SK-MEL-5 (cell line): ENCODE data around the gene RAB26. TPM values are rescaled to one million over a fixed set of nuclear protein-coding genes. Genes with fewer than 3 reads are reported as not detected.
"Not testable (repeated sequence)": the region's sequence is repeated elsewhere in the genome, so short reads cannot be mapped to it uniquely, and the experiment has no call there.

Source experiments
- DNase-seq: peaks from one replicate; pipeline ENCODE4 v3.0.0-alpha.2; 2016; ENCODE audit warnings: low read depth, low spot score
- in situ Hi-C: cut with HindIII; loops from 2 replicates; pipeline ENCODE4 v1.10.0; 2016; ENCODE audit warnings: low sequenced_read_pairs, high pct_unique_total_duplicates, low pct_unique_long_range_greater_than_20kb
- small RNA-seq, 2 experiments: library from RNA; depleted of rRNA; stranded (forward); fragments of <200 nt; gene quantifications; one replicate each; pipeline ENCODE3, GENCODE V24; 2014
- total RNA-seq: library from RNA; depleted of rRNA; stranded (reverse); fragments of >200 nt; shearing (Covaris generic); gene quantifications from 2 replicates; pipeline ENCODE4 v1.2.3, GENCODE V29; 2014; rRNA removed

The RAB26 gene
- total RNA-seq, 1 experiment from 2014 or later, result 0.40 TPM

DNA sequence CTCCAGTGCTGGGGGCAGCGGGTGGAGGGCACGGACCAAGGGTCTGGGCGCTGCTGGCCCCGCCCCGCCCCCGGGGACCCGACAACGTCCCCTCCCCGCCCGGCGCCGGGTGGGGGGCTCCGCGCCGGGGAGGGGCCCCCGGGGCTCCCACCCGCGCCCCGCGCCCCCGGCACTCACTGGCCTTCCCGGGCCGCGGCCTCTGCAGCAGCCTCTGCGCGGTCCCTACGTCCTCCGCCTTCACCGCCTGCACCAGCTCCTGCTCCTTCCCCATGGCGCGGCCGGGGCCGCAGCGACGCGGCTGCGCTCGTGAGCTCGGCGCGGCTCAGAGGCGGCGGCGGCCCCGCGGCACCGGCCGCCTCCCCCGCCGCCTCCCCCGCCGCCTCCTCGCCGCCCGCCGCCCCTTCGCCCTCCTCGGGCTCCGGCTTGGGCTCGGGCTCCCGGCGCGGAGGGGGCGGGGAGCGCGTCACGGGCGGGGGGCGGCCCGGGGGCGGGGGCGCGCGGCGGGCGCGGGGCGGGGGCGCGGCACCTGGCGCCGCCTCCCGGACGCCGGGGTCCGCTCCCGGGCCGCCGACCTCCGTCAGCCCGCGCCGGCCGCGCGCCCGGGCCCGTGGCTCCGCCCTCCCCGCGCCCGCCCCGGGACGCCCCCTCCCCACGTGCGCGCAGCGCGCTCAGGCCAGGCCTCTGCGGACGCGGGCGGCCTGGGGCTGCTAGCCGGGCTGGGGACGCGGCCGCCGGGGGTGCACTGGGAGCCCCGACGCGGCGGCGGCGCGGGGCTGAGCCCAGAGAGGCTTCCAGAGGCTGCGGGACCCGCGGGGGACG is 47.9 kb downstream of the RAB26 start, which contains the start of gene CASKIN1:
TSS of gene CASKIN1 (minus strand) at position 444 of the 819 bp plus-strand sequence. CDS start at position 271, 173 bp downstream.
- in situ Hi-C loops, result no loop called here
- DNase-seq, result no peak

DNA sequence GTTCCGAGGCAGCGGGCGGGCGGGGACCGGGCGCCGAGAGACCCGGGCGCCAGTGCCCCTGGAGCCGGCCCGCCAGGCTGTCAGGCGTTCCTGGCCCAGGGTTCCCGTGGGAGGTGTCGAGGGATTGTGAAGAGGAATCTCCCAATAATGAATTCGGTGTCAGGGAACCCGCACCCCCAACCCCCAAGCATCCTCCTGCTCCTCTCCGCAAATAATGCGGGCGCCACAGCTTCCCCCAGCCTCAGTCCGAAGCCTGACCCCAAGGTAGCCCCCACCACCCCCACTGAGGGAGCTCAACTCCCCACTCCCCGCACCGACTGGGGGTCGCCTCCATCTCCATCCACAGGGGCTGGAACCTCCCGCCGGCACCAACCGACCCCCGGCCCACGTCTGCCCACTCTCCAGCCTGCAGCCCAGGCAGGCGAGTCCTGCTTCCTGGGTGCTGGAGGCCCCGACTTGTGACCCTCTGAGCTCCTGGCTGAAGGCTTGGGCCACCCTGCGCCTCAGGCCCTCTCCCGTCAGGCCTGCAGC is 48.6 kb downstream of the RAB26 start:
- in situ Hi-C loops, result no loop called here
- no peak for DNase-seq

DNA sequence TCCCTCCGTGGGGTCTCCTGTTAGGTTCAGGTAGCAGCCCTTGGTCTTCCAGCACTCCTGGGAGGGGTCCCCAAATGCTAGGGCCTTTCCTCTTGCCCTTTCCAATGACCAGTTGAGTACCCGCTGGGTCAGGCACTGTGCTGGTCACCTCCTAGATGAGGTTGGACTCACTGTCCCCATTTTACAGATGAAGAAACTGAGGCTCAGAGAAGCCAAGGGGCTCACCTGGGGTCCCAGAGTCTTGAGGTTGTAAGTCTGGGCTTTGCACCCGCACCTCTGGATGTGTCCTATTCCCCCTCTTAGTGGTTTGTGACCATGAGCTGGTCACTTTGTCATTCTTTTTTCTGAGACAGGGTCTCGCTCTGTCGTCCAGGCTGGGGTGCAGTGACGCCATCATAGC is 49.3 kb downstream of the RAB26 start:
- in situ Hi-C loops, result no loop called here
- DNase-seq, result no peak

DNA sequence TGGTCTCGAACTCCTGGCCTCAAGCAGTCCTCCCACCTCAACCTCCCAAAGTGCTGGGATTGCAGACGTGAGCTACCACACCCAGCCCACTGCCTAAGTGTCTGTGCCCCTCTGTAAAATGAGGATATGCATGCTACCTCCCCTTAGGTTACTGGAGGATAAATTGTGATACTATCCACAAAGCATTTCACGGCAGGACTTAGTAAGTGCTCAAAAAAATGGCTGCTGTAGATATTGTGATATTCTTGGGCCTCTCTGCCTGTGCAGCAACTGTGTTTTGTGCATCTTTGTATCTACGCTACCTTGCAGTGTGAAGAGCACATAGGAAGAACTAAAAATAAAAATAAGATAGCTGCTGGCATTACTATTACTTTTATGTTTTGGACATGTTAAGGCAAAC is 49.9 kb downstream of the RAB26 start:
- no peak for DNase-seq
- in situ Hi-C loops, result no loop called here

DNA sequence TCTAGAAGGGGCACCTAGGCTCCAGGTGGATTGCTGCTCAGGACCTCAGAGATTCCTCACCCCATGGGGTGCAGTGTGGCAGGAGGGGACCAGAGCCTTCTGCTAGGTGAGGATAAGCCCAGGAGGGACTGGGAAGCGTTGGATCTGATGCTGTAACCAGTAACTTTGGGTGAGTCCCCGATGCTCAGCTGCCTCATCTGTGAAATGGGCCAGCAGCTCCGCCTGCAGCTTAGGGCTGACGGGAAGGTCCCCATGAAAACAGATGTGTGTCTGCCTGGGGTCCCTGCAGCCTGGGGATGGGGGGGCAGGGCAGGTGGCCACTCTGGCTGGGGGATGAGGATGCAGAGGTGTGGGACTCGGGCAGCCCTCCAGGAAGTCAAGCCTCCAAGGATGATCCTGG is 50.7 kb downstream of the RAB26 start:
- in situ Hi-C loops, result no loop called here
- no peak for DNase-seq

DNA sequence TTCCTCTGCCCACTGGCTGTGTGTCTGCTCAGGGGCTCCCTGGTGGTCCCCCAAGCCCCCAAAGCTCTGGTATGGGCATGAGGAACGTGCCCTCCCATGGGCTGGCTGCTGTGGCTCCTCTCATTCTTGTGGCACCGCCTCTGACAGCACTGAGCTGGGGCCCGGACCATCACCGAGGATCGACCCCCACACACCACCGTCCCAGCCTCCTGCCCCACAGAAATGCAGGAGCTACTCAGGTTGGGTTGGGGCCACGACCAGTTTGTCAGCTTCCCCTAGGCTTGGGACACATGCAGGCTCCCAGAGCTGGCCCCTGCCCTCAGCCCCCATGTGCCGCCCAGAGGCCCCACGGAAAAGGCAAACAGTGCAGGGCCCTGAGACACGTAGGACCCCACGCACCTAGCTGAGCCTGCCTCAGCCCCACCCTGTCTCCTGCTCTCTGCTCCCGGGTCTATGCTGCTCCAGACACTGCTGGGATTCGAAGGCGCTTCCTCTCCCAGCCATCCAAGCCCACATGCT is 51.3 kb downstream of the RAB26 start:
- in situ Hi-C loops, result no loop called here
- DNase-seq, result no peak

DNA sequence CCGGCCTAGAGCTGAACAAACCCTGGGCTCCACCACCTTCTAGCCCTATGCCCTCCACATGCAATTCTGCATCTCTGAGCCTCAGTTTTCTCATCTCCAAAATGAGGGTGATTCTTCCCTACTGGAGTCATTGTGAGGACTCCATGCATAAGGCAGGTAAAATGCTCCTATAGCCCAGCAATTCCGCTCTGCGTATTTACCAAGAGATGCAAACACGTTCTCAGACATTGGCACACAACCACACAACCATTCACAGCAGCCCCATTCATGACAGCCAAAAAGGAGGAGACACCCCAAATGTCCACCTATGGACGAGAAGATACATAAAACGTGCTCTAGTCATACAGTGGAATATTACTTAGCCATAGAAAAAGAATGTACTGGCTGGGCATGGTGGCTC is 51.9 kb downstream of the RAB26 start:
- DNase-seq, result no peak
- in situ Hi-C loops, result no loop called here

DNA sequence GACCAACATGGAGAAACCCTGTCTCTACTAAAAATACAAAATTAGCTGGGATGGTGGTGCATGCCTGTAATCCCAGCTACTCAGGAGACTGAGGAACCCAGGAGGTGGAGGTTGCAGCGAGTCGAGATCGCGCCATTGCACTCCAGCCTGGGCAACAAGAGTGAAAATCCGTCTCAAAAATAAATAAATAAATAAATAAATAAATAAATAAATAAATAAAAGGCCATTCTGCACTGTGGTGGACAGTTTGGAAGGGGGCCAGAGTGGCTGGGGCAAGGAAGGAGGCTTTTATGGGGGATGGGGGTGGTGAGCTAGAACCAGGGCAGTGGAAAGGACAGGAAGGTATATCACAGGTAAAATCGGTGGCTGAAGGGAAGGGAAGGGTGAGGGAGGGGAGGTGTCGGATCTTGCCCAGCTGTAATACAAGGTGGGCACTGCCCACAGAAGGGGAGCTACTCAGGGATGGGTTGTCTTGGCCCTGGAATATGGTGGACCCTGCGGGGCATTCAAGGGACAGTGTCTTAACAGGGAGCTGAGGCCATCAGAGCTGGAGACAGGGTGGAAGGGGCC is 54.8 kb downstream of the RAB26 start:
- in situ Hi-C loops, result not testable (repeated sequence)

More for the DNA sequence above, 54.8 kb downstream of the RAB26 start:
- not testable (repeated sequence) for DNase-seq

Small RNAs within 50 kb of the gene (small RNA-seq; reads per million reads assigned to genes)
- gene MIR3180-5, result 0 reads per million in 2 experiments
- gene MIR4516, result 0 reads per million in 2 experiments
- gene RF00019, result 0 reads per million in 2 experiments
- 0 reads per million in 2 experiments for gene SNORD60

Other genes starting within 250 kb of the RAB26 start
- not detected in 2 replicates for gene HS3ST6, start 230.2 kb upstream of the RAB26 start, total RNA-seq
- gene MSRB1, start 205.4 kb upstream of the RAB26 start, total RNA-seq, result 17.2 and 23.6 TPM in 2 replicates
- not detected in 2 replicates for gene RPL3L, start 193.9 kb upstream of the RAB26 start, total RNA-seq
- gene NDUFB10, start 189.1 kb upstream of the RAB26 start, total RNA-seq, result 234 and 241 TPM in 2 replicates
- gene RPS2, start 183.8 kb upstream of the RAB26 start, total RNA-seq, result 2,672 and 2,687 TPM in 2 replicates
- gene RNF151, start 181.8 kb upstream of the RAB26 start, total RNA-seq, result not detected in 2 replicates
- gene TBL3, start 176.6 kb upstream of the RAB26 start, total RNA-seq, result 26.5 and 27.9 TPM in 2 replicates
- gene NOXO1, start 167.2 kb upstream of the RAB26 start, total RNA-seq, result not detected in 2 replicates
- 29.2 and 33.9 TPM in 2 replicates for gene GFER, start 164.4 kb upstream of the RAB26 start, total RNA-seq
- gene SYNGR3, start 158.7 kb upstream of the RAB26 start, total RNA-seq, result 0.37 and 1.5 TPM in 2 replicates
- gene ZNF598, start 138.8 kb upstream of the RAB26 start, total RNA-seq, result 10.4 and 10.7 TPM in 2 replicates
- 0.55 TPM in 1 of 2 replicates, not detected in the other for gene NPW, start 128.8 kb upstream of the RAB26 start, total RNA-seq
- gene NHERF2, start 121.7 kb upstream of the RAB26 start, total RNA-seq, result 7.0 and 9.3 TPM in 2 replicates
- gene NTHL1, start 100.8 kb upstream of the RAB26 start, total RNA-seq, result 27.0 and 31.2 TPM in 2 replicates
- gene TSC2, start 100.6 kb upstream of the RAB26 start, total RNA-seq, result 11.6 and 20.2 TPM in 2 replicates
- 18.7 and 18.8 TPM in 2 replicates for gene PKD1, start 12.7 kb upstream of the RAB26 start, total RNA-seq
- 59.3 and 62.4 TPM in 2 replicates for gene TRAF7, start 7.2 kb downstream of the RAB26 start, total RNA-seq
- gene CASKIN1, start 48.0 kb downstream of the RAB26 start, total RNA-seq, result 0.67 and 0.95 TPM in 2 replicates
- 29.9 and 33.4 TPM in 2 replicates for gene MLST8, start 56.8 kb downstream of the RAB26 start, total RNA-seq
- gene BRICD5, start 62.2 kb downstream of the RAB26 start, total RNA-seq, result 0.96 and 1.6 TPM in 2 replicates
- 13.6 and 15.1 TPM in 2 replicates for gene PGP, start 66.2 kb downstream of the RAB26 start, total RNA-seq
- gene E4F1, start 75.0 kb downstream of the RAB26 start, total RNA-seq, result 17.5 and 19.0 TPM in 2 replicates
- gene DNASE1L2, start 87.8 kb downstream of the RAB26 start, total RNA-seq, result 1.0 and 1.3 TPM in 2 replicates
- gene ECI1, start 103.0 kb downstream of the RAB26 start, total RNA-seq, result 44.5 and 47.7 TPM in 2 replicates
- 101 and 113 TPM in 2 replicates for gene RNPS1, start 119.5 kb downstream of the RAB26 start, total RNA-seq
- gene ABCA3, start 192.1 kb downstream of the RAB26 start, total RNA-seq, result 0.24 and 0.40 TPM in 2 replicates